NCI-H345 treated with DMSO at 0.1 percent for 48 hours (cell line): Measurements from ENCODE around the gene TMEM41B.

ENCODE experiments used
- DNase-seq: peaks from one replicate; lab custom pipeline; 2025; ENCODE audit not compliant: unreplicated experiment; lab: John Stamatoyannopoulos, UW

The TMEM41B gene

DNA sequence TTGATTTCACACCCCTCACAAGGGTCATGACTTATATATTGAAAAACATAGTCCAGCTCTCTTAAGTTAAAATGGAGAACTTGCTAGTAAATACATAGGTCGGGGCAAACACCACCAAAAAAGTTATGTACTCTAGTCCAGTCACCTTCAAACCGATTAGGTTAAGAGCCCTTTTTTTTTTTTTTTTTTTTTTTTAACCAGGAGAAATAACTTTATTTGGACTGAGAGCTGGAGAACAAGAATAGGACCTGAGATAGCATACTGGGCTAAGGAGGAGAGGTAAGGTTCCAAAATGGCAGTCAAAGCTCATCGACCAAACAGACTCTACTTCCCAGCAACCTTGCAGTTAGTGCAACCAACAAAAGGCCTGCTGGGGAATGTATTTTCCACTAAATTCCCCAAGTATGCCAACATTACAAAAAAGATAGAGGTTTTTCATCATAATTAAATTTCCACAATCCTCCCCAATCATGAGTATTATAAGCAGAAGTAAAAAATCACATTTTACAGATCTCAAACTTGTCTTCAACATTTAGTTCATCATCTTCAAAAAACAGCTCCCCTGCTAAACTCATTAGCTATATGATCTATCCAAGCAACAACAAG lies 3.8 kb downstream of the TMEM41B start:
- DNase-seq = no peak

DNA sequence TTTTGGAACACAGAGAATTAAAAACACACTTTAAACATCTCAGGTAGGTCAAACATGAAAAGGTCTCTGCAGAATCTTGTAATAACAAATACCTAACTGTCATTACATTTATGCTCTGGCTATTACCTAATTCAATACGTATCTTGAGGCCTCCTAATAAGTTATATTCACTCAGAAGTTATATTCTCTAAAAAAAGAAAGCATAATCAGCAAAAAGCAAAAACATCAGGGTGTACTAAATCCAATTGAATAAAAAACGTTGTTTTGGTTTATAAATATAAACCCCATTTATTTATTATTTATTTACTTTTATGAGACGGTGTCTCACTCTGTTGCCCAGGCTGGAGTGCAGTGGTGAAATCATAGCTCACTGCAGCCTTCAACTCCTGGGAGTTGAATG lies 10.2 kb downstream of the TMEM41B start:
- DNase-seq = no peak

DNA sequence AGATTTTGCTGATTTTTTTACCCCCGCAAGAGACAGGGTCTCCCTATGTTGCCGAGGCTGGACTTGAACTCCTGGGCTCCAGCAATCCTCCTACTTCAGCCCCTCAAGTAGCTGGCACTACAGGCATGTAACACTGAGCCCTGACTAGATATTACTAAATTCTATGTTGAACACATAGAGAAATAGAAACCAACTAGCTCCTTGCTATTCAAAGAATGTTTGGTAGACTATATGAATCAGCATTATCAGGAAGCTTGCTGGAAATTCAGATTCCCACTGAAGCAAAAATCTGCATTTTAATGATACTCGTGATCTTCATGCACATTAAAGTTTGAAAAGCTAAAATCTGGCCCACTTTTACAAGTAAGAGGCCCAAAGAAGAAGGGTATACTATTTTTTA lies 11.9 kb downstream of the TMEM41B start:
- DNase-seq = no peak

DNA sequence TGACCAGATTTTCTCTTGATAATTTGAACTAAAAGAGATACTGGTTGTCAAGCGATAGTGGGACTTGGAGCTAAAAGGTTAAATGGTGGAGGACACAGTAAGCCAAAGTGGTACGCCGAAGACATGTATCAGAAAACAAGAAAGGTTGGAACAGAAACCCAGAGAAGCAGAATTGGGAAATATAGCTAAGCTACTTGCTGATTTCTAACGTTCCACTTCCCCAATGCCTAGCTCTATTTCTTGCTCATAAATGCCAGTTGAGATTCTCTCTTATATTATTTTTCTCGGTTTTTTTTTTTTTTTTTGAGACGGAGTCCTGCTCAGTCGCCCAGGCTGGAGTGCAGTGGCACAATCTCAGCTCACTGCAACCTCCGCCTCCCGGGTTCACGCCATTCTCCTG lies 12.7 kb downstream of the TMEM41B start:
- no peak for DNase-seq

DNA sequence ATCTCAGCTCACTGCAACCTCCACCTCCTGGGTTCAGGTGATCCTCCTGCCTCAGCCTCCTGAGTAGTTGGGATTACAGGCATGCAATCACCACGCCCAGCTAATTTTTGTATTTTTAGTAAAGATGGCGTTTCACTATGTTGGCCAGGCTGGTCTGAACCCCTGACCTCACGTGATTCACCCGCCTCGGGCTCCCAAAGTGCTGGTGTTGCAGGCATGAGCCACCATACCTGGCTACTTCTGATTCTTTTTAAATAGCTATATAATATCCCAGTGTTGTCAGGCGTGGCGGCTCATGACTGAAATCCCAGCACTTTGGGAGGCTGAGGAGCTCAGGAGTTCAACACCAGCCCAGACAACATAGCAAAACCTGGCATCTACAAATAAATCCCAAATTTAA lies 20.7 kb downstream of the TMEM41B start:
- DNase-seq = no peak

DNA sequence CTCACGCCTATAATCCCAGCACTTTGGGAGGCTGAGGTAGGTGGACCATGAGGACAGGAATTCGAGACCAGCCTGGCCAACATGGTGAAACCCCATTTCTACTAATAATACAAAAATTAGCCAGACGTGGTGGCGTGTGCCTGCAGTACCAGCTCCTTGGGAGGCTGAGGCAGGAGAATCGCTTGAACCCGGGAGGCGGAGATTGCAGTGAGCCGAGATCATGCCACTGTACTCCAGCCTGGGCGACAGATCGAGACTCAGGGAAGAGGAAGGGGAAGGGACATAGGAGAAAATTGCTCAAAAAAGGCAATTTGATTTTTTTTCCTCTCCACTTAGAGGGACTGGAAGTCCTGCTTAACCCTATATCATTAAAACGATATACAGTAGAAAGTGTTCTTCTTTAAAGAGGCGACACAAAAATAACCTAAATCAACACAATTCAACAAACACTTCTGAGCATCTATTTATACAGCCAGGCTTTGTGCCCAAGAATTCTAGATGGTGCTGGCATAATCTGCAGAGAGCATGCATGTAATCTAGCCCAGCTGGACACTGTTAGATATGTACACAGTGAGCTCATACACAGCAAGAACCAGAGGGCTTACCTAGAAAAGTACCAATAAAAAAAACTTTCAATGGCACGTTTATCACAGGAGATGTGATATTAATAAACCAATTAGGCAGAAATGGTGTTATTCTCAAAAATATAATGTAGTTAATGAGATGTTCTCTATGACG lies 28.4 kb downstream of the TMEM41B start:
- DNase-seq = no peak

DNA sequence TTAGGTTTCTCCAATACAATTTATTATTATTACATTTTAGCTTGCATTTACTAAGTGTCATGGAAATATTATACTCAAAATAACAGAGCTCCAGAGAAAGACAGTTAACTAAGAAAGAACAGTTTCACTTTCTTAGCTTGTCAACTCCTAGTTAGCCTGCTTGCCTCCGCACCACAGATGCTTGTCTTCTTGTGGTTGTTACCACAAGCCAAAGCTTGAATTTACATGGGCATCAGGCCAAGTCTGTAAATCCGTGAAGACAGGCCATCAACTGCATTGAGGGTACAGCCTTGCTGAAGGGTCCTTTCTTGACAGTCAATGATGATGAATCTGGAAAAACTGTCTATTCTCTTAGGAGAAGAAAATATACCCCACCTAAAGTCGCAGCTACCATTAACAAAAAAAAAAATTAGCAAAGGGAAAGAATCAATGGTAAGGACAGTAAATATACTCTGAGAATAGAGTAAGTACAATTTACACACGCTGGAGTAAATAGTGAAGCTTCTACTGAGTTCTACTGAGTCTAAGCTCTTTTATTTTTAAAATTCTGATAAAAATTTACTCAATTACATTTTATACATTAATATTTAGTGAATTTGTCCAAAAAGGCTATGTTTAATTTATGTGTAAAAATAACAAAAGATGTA lies 33.6 kb downstream of the TMEM41B start:
- no peak for DNase-seq

DNA sequence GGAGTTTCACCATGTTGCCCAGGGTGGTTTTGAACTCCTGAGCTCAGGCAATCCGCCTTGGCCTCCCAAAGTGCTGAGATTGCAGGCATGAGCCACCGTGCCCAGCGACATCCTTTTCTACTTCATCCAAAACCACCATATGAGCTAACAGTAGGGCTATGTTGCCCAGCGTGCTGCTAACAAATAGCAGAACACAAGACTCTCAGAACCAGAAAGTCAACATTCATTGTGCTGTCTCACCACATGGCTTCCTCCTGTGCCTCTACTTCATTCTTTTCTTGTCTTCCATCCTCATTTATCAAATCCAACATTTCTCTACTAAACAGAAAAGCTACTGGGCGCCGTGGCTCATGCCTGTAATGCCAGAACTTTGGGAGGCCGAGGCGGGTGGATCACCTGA lies 37.2 kb downstream of the TMEM41B start:
- no peak for DNase-seq

DNA sequence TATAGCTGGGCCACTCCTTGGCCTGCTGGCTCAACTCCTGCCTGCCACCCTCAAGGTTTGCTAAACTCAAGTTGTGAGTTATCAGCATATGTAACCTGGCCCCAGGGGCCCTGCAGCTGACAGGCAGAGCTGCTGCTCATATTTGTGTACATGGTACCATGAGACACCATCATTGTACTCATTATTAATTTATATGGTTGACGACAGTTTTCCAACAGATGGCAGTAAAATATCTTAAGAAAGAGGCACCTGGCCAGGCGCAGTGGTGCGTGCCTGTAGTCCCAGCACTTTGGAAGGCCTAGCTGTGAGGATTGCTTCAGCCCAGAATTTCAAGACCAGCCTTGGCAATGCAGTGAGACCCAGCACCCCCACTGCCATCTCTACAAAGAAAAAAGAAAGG lies 37.8 kb downstream of the TMEM41B start:
- DNase-seq = no peak

DNA sequence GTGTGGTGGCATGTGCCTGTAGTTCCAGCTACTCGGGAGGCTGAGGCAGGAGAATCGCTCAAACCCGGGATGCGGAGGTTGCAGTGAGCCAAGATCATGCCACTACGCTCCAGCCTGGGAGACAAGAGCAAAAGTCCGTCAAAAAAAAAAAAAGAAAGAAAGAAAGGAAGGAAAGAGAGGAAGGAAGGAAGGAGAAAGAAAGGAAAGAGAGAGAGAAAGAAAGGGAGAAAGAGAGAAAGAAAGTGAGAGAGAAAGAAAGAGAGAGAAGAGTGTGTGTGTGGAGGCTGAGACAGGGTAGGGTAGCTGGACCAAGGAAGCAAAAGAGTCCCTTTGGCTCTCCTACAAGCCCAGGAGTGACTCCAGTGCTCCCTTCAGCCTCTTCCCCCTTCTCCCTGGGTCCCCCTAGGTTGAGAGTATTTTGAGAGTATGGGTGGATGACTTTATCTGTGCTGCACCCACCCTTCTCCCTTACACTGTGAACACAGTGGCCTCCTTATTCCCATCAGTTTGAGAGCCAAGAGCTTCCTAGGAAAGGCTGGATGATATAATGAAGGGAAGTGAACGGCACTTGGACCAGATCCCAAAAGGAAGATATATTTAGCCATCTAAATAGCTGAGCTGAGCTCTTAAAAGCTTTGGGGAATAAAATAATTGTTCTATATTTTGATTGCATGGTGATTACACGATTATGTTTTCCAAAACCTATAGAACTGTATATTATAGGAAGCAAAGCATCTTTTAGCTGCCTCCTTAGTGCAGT lies 39.7 kb downstream of the TMEM41B start:
- DNase-seq = no peak

DNA sequence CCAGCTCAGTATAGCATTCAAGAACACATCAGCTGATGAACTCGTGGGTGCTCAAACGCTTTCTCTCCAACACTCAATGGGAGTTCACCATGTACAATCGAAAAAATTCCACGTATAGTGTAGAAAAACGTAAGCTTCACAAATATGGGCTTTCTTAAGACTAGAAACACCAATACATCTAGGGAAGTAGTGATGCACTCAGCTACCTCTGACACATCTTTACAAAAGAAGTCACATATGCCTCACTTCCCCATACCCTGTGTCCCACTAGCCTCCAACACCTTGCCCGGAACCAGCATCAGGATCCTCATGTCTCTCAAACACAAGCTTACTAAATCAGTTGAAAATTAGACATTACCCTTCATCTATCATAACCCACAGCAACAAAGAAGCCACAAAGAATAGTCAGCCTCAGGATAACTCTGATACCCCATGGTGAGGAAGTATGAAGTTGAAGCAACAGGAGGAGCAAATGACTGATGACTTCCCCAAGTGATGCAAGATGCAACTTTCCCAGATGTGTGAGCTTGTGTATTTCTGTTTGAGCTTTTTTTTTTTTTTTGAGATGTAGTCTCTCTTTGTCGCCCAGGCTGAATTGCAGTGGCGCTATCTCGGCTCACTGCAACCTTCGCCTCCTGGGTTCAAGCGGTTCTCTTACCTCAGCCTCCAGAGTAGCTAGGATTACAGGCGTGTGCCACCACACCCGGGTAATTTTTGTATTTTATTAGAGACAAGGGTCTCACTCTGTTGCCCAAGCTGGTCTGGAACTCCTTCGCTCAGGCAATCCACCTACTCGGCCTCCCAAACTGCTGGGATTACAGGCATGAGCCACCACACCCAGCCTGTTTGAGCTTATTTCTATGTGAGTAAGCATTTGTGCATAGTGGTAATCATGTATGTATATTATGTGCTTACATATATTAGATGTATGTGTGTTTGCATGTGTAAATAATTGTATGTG lies 40.7 kb downstream of the TMEM41B start:
- no peak for DNase-seq

DNA sequence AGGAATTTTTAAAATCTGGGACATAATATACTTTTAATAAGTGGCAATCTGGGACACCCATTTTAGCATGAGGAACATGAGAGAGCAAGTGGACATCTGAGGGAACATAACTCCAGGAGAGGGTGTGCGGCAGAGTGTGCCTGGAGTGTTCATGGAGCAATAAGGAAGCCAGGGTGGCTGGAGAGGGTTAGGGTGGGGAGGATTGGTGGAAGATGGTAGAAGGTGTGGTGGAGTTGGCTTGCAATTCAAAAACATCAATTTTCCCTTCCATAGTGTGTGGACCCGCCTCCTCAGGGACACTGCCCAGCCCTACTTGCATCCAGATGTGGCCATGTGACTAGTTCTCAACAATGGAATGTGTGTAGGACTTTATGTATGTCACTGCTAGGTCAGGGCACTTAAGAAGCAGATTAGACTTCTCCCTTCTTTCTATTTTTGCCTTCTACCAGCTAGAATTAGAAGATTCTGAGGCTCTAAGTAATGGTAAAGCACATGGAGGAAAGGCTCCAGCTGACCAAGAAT lies 44.8 kb downstream of the TMEM41B start:
- DNase-seq = no peak

DNA sequence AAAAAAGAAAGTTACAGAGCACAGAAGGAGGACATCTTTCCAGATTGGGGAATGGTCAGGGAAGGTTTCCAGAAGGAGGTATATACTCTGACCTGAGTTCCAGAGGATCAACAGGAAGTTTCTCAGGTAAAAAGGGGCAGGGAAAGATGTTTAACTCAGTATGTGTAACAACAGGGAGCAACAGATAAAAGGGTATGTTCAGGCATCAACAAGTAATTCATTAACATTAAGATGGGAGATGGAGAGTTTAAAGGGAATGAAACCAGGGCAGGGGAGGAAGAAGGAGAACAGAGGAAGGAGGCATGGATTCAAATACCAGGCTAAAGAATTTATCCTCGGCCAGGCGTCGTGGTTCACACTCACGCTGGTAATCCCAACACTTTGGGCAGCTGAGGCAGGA lies 46.7 kb downstream of the TMEM41B start:
- DNase-seq = no peak

DNA sequence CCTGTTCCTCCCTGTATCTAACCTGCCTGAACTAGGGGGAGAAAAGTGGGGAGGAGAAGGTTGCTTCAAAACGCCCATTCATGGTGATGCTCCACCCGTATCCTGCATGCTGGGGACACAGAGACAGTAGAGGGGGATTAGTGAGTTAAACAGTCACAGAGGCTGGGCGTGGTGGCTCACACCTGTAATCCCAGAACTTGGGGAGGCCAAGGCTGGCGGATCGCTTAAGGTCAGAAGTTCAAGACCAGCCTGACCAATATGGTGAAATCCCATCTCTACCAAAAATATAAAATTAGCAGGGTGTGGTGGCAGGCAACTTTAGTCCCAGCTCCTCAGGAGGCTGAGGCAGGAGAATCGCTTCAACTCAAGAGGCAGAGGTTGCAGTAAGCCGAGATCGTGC lies 47.5 kb downstream of the TMEM41B start:
- no peak for DNase-seq

DNA sequence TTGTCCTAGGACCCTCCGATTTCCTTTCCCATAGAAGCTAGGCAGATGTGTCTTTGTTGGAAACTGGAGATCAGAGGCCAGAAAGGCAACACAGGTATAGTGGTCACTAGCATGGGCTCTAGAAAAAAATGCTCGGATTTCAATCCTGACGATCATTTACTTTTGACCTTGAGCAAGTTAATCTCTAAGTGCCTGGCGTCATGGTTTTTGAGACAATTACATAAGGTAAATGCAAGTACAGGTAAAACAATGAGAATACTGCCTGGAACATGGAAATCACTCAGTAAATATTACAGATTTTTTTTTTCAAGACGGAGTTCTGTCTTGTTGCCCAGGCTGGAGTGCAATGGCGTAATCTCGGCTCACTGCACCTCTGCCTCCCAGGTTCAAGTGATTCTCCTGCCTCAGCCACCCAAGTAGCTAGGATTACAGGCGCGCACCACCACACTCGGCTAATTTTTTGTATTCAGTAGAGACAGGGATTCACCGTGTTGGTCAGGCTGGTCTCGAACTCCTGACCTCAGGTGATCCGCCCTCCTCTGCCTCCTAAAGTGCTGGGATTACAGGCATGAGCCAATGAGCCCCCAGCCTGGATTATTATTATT lies 48.2 kb downstream of the TMEM41B start:
- no peak for DNase-seq

DNA sequence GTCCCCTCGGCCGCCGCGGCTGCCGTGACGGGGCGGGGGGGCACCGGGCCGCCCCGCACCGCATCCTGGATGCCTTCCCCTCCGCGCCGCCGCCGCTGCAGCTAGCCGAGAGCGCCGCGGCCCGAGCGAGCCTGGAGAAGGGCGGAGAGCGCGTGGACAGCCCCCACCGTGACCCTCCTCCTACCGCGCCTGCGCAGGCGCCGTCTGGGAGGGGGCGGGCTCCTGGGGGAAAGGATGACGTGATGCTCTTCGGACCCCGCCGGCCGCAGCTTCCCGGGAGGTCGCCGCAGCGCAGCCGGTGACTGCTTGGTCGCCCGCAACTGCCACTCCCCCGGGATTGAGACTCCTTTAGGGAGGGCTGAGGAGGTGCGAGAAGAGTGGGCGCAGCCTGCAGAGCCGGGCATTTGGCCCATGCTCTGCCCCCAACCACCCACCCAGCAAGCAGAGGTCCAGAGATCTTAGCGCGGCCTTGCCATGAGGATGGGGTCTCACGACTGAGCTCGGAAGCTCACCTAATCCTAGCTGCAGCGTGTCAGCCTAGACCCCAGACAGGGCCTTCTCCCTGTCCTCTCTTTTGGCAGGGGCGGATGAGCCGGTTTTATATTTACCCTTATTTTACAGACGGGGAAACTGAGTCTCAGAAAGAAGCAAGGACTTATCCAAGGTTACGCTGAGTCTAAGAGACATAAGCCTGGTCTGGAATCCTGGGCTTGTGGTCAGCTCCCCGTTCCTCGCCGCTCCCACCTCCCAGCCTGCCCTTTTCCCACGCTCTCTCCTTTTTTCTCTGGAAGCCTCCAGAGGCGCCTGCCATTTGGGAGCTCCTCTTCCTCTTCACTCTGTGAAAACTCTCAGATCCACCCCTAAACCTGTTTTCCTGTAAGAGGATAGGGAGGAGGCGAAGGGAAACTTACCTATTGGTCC lies 48.9 kb downstream of the TMEM41B start, which contains the start of gene DENND5A:
TSS of gene DENND5A (minus strand) at position 140 of the 921 bp plus-strand sequence. CDS start 281 bp downstream, outside the sequence.
- DNase-seq = peak; percentile 60

DNA sequence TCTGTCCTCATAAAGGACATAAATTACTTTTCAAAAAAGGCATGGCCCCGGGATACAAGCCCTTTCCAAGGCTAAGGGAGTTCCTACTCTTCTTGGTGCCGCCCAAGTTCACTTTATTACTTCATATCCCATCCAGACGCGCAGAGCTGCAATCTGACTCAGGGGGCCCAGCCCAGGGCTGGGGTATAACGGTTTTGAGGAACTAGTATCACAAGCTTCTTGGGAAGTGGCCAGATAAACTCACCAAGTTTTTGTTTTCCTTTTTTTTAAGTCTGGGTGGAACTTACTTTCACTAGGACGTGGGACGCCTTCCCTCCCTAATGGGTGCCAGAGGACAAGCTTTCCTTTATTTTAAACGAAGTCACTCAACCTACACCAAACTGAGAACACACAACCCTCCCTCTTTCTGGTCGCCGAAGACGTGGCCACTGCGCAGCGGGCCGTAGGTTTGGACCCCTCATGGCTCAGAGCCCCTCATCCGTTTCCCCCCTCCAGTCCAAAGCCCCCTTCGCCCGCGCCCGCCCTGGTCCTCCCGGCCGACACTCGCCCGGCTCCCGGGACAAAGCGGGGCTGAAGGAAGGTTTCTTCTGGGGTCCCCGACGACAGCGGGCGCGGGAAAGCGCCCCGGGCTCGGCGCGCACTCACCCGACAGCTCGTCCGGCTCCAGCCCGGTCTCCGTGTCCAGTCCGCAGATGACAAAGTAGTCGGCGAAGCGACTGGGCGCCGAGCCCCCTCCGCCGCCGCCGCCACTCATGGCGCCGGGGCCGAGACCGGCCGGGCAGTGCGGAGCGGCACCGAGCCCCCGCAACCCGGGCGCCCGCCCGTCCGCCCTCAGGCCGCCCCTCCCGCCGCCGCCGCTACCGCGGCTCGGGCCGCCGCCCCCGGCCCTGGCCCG lies 49.8 kb downstream of the TMEM41B start:
- DNase-seq = no peak

DNA sequence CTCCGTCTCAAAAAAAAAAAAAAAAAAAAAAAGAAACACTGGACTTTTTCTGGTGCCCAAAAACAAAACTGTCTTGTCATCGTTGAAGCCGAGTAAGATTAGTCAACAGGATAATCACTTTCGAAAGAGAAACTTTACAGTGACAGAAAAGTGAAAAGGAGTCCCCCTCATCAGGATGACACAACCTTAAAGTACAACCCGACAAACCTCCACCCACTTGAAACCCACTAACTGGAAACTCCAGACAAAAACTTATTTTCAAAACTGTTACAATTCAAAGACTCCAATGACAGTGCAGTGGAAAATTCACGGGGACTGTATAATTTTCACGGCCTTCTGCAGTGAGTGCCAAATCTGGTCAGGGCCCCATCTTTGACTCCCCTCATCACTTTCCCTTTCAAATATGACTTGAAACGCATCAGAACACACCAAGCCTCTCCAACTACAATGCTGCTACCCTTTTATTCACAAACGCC lies 50.5 kb downstream of the TMEM41B start:
- DNase-seq = no peak
